ENCODE measurements around the gene MACC1.

- no peak for TF ChIP-seq CTCF (optimal IDR thresholded peaks at IDR 0.05 in 1 of 3, IDR thresholded peaks at IDR 0.05 in 1 of 3, conservative IDR thresholded peaks at IDR 0.05 in 1 of 3; ENCODE audit: extremely low read depth in 1 of 3, insufficient read depth in 2 of 3, low read length in 3 of 3)
- TF ChIP-seq EZH2 (IDR thresholded peaks at IDR 0.05; ENCODE audit: low read length), result no peak
Measured at GRCh38 chr7:20190560-20191390, 26.4 kb downstream of the MACC1 start.

All from keratinocyte (primary cell).